ENCODE results near the gene EXOC6B. TPM values are rescaled to one million over a fixed set of nuclear protein-coding genes. Genes with fewer than 3 reads are reported as not detected.

EXOC6B gene
- total and polyA plus RNA-seq, 9 of the 15 experiments (the other 6 are each of a cell fraction or from before 2014, with no cell fraction given): 0.28 to 4.2 (median 2.0) TPM

DNA sequence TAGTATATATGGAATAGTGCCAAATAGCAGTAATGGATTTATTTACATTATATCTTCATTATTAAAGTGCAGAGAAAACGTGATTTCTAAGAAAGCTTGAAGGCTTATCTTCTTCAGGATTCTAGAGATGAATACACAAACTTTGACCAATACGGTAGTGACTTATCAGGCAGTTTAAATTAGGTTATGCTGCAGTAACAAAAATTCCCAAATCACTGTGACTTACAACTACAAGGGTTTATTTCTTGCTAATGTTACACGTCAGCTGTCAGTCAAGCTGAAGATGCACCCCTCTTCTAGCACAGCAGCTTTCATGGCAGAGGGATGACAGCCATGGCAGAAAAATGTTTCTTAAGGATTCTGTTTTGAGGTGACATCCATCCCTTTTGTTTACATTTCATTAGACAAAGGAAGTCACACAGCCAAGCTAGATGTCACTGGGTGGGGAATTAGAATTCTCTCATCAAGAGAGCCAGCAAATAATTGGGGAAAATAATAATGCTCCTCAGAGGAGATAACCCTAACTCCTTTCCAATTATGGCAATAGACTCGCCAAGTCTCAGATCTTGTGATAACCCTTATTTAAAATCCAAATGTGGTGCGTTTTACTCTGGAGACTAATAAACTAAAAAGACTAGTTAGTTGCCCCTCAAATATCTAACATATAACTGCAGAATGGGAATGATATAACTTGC is 409.9 kb downstream of the EXOC6B start (continued):
- TF ChIP-seq, protein P1, sequence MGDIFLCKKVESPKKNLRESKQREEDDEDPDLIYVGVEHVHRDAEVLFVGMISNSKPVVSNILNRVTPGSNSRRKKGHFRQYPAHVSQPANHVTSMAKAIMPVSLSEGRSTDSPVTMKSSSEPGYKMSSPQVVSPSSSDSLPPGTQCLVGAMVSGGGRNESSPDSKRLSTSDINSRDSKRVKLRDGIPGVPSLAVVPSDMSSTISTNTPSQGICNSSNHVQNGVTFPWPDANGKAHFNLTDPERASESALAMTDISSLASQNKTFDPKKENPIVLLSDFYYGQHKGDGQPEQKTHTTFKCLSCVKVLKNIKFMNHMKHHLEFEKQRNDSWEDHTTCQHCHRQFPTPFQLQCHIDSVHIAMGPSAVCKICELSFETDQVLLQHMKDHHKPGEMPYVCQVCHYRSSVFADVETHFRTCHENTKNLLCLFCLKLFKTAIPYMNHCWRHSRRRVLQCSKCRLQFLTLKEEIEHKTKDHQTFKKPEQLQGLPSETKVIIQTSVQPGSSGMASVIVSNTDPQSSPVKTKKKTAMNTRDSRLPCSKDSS (IDR thresholded peaks at IDR 0.05; ENCODE audit: low read depth, partially characterized antibody): no peak
- TF ChIP-seq CSDE1 (IDR thresholded peaks at IDR 0.05): no peak
- no peak for TF ChIP-seq KLF6 (CRISPR knock-in tag; IDR thresholded peaks at IDR 0.05; ENCODE audit: borderline replicate concordance)
- TF ChIP-seq ATF7 (IDR thresholded peaks at IDR 0.05): no peak
- TF ChIP-seq, protein P2, sequence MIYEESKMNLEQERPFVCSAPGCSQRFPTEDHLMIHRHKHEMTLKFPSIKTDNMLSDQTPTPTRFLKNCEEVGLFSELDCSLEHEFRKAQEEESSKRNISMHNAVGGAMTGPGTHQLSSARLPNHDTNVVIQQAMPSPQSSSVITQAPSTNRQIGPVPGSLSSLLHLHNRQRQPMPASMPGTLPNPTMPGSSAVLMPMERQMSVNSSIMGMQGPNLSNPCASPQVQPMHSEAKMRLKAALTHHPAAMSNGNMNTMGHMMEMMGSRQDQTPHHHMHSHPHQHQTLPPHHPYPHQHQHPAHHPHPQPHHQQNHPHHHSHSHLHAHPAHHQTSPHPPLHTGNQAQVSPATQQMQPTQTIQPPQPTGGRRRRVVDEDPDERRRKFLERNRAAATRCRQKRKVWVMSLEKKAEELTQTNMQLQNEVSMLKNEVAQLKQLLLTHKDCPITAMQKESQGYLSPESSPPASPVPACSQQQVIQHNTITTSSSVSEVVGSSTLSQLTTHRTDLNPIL (CRISPR knock-in tag; IDR thresholded peaks at IDR 0.05): no peak
- no peak for TF ChIP-seq ZC3H4 (CRISPR knock-in tag; IDR thresholded peaks at IDR 0.05; ENCODE audit: borderline replicate concordance)
- TF ChIP-seq, protein P3, sequence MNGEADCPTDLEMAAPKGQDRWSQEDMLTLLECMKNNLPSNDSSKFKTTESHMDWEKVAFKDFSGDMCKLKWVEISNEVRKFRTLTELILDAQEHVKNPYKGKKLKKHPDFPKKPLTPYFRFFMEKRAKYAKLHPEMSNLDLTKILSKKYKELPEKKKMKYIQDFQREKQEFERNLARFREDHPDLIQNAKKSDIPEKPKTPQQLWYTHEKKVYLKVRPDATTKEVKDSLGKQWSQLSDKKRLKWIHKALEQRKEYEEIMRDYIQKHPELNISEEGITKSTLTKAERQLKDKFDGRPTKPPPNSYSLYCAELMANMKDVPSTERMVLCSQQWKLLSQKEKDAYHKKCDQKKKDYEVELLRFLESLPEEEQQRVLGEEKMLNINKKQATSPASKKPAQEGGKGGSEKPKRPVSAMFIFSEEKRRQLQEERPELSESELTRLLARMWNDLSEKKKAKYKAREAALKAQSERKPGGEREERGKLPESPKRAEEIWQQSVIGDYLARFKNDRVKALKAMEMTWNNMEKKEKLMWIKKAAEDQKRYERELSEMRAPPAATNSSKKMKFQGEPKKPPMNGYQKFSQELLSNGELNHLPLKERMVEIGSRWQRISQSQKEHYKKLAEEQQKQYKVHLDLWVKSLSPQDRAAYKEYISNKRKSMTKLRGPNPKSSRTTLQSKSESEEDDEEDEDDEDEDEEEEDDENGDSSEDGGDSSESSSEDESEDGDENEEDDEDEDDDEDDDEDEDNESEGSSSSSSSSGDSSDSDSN (IDR thresholded peaks at IDR 0.05; ENCODE audit: borderline replicate concordance in 1 of 2, low read depth in 2 of 2, low read length in 2 of 2): no peak
- no peak for TF ChIP-seq FOXK2 (conservative IDR thresholded peaks at IDR 0.05 in 1 of 2, IDR thresholded peaks at IDR 0.05 in 1 of 2; ENCODE audit: low read depth in 2 of 2)
- TF ChIP-seq, protein P4, sequence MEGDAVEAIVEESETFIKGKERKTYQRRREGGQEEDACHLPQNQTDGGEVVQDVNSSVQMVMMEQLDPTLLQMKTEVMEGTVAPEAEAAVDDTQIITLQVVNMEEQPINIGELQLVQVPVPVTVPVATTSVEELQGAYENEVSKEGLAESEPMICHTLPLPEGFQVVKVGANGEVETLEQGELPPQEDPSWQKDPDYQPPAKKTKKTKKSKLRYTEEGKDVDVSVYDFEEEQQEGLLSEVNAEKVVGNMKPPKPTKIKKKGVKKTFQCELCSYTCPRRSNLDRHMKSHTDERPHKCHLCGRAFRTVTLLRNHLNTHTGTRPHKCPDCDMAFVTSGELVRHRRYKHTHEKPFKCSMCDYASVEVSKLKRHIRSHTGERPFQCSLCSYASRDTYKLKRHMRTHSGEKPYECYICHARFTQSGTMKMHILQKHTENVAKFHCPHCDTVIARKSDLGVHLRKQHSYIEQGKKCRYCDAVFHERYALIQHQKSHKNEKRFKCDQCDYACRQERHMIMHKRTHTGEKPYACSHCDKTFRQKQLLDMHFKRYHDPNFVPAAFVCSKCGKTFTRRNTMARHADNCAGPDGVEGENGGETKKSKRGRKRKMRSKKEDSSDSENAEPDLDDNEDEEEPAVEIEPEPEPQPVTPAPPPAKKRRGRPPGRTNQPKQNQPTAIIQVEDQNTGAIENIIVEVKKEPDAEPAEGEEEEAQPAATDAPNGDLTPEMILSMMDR (IDR thresholded peaks at IDR 0.05 in 2 of 3, conservative IDR thresholded peaks at IDR 0.05 in 1 of 3; ENCODE audit: insufficient read depth in 2 of 3, low read depth in 1 of 3, low read length in 3 of 3): no peak
- no peak for TF ChIP-seq TAF1 (IDR thresholded peaks at IDR 0.05; ENCODE audit: control insufficient read depth, extremely low read depth, insufficient read depth, low read length, severe bottlenecking)

Data from K562 (cell line).